AG10803 (cell line): Measurements from ENCODE around the gene SNX9.

Experiments used
- DNase-seq: peaks from one replicate; pipeline ENCODE4 v3.0.0; 2010; ENCODE audit warnings: low read depth
- H3K4me3 ChIP-seq: 2 replicates; pipeline ENCODE4 v1.5.1; 2011; ENCODE audit warnings: mild to moderate bottlenecking, low read length, control low read depth
- TF ChIP-seq, protein P1 (sequence below): conservative IDR thresholded peaks from 2 replicates; pipeline ENCODE4 v1.5.1; 2011; ENCODE audit warnings: mild to moderate bottlenecking, low read length, control low read depth, inconsistent platforms

The SNX9 gene

GRCh38 chr6:157861184-157861583, 38.1 kb downstream of the SNX9 start:
- DNase-seq, result no peak
- TF ChIP-seq, protein P1, sequence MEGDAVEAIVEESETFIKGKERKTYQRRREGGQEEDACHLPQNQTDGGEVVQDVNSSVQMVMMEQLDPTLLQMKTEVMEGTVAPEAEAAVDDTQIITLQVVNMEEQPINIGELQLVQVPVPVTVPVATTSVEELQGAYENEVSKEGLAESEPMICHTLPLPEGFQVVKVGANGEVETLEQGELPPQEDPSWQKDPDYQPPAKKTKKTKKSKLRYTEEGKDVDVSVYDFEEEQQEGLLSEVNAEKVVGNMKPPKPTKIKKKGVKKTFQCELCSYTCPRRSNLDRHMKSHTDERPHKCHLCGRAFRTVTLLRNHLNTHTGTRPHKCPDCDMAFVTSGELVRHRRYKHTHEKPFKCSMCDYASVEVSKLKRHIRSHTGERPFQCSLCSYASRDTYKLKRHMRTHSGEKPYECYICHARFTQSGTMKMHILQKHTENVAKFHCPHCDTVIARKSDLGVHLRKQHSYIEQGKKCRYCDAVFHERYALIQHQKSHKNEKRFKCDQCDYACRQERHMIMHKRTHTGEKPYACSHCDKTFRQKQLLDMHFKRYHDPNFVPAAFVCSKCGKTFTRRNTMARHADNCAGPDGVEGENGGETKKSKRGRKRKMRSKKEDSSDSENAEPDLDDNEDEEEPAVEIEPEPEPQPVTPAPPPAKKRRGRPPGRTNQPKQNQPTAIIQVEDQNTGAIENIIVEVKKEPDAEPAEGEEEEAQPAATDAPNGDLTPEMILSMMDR, result no peak

DNA sequence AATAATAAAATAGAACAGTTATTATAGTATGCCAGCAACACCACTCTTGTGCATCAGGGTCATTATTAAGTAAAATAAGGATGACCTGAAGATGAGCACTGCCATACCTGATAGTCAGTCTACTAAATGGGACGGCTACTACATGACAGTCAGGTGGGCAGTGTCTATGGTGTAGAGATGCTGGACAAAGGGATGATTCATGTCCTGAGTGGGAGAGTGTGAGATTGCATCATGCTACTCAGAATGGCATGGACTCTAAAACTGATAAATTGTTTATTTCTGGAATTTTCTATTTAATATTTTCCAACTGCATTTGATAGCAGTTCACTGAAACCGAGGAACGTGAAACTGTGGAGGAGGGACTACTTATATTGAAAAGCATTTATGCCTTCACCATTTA, 38.8 kb downstream of the SNX9 start:
- H3K4me3 ChIP-seq, result no peak overlapping the region
- TF ChIP-seq, protein P1, result no peak
- DNase-seq, result peak; percentile 41

More at GRCh38 chr6:157861184-157861583, 38.1 kb downstream of the SNX9 start:
- H3K4me3 ChIP-seq, result no peak overlapping the region

DNA sequence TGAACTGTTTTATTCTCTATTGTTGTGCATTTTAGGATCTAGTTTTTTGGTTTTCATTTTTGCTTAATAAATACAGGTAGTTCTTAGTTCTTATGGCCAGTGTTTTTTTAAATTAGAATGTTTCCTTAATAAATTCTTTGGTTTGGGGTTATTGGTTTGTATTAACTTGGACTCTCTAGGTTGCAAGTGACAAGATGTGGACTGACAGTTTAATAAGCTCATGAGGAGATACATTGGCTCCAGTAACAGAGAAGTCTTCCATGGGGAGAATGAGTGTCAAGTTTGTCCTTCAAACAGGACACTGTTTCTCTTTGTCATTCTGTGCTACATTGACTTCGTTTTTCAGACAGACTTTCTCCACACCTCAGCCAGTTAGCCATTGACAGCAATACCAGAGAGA, 39.7 kb downstream of the SNX9 start:
- TF ChIP-seq, protein P1, result no peak
- no peak overlapping the region for H3K4me3 ChIP-seq
- no peak for DNase-seq

DNA sequence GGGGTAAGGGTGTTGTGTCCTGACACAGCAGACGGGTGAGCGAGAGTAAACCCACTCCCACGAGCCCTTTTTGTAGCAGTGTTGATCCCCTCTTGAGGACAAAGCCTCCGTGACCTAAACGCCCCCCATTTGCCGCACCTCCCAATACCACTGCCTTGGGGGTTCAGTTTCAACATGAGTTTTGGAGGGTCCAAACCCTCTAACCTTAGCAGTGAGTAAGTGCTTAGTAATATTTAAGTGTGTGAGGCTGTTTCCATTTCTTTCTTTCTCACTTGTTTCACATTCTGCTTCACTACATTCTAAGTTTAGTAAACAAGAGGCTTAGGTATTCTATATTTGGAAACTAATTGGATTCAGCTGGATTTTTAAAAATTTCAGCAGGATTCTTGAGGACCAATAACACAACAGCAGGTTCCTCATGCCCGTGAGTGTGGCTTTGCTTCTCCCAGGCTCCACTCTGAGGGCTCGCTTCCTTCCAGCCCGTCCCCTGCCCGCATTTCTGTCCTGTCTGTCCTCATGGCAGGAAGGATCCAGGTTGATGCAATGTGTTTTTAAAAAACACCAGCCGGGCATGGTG, 41.2 kb downstream of the SNX9 start:
- TF ChIP-seq, protein P1, result no peak
- H3K4me3 ChIP-seq, result no peak overlapping the region
- peak; percentile 38 for DNase-seq

DNA sequence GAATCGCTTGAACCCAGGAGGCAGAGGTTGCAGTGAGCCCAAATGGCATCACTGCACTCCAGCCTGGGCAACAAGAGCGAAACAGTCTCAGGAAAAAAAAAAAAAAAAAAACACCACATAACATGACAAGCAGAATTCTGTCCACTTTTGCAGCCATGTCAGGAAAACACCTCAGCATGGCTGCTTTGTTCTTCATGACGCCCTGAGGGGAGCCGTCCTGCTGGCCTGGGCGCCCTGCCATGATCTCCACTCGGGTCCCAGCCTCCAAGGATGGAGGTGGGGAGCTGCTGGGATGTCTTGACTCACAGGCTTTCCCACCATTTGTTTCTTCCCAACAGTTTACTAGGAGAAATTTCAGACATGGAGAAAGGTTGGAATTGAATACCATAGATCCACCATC, 42.2 kb downstream of the SNX9 start:
- TF ChIP-seq, protein P1, result no peak
- no peak for DNase-seq
- no peak overlapping the region for H3K4me3 ChIP-seq

- no peak overlapping the region for H3K4me3 ChIP-seq
- TF ChIP-seq, protein P1, result no peak
- peak; percentile 31 for DNase-seq
Observed at GRCh38 chr6:157867155-157867559, 44.1 kb downstream of the SNX9 start.

DNA sequence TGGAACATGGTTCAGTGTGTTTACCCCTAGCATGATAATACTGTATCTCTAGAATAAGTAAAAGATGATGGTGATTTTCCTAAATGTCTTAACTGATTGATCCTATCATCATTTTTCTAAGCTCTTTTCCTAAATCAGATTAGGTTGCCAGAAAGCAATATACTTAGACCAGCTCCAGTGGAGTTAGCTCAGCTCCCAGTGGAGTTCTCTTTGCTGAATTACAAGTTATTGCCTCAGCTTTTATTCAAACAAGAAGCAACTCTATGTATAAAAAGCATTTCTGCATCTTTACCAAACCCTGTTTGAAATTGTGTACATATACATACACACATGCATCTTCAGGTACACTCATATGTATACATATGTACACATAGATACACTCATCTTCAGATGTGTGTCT, 44.9 kb downstream of the SNX9 start:
- H3K4me3 ChIP-seq, result no peak overlapping the region
- peak; percentile 62 for DNase-seq
- TF ChIP-seq, protein P1, result no peak
